ENCODE results near the gene UGT3A1. TPM values are rescaled to one million over a fixed set of nuclear protein-coding genes. Genes with fewer than 3 reads are reported as not detected.

The UGT3A1 gene
- total and polyA plus RNA-seq, 10 of the 15 experiments (the other 5 are each of a cell fraction or from before 2014, with no cell fraction given) = not detected

DNA sequence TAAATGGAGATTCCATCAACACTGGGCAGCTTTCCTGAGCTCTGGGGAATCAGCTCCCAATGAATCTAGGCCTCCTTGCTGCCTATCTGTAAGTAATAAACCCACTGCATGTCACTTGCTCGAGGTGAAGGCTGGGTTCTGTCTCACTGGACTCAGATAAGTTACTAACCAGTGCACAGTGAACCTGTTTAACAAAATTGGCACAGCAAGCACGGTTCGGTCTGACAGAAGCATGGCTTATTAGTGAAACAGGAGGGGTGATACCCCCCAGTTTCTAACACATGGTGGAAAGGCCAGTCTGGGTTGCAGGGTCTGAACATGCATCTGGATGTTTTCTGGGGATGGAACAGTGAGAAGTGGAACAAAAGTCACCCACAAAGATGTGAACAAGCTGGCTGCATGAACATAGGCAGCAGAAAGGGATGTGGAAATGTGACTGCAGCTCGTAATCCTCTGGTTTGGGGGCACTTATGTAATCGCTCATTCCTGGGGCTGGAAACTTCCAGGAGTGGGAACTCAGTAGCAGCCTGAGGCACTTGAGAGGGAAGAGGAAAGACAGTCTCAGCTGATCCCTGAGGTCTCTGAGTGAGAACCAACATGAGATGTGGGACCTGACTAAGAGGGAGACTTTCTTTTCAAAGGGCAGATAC, 37.8 kb upstream of the UGT3A1 start:
- Histone ChIP-seq H3K27me3 (replicated peaks in 1 of 2; ENCODE audit: control insufficient read depth in 2 of 2, insufficient read depth in 2 of 2, low read length in 1 of 2) (no peaks in the 10 kb centered on the region), H3K9ac (ENCODE audit: control insufficient read depth, insufficient read depth, low read length) (no peak overlapping the region), H3K79me2 (ENCODE audit: control insufficient read depth, insufficient read depth, low read length) (no peaks in the 10 kb centered on the region), H3K9me3 (replicated peaks; ENCODE audit: control insufficient read depth, insufficient read depth, low read length) (no peaks in the 10 kb centered on the region), H3K27ac (ENCODE audit: control insufficient read depth, insufficient read depth) (no peak overlapping the region), H4K20me1 (ENCODE audit: control insufficient read depth, insufficient read depth) (no peaks in the 10 kb centered on the region), H3K36me3 (ENCODE audit: control insufficient read depth in 2 of 2, insufficient read depth in 2 of 2, low read length in 1 of 2) (no peaks in the 10 kb centered on the region), H3K4me2 (ENCODE audit: control insufficient read depth, insufficient read depth) (no peak overlapping the region), H3K4me3 (no peak overlapping the region), H3K4me1 (ENCODE audit: control insufficient read depth, insufficient read depth, low read length) (no peaks in the 10 kb centered on the region), H2AFZ (ENCODE audit: control insufficient read depth, low read depth, low read length) (no peak overlapping the region)
- 17% methylated on average over 5 of the region's 5 CpGs for WGBS (ENCODE audit: insufficient coverage, insufficient replicate concordance, low lambda C conversion rate, missing lambda C conversion rate)
- TF ChIP-seq, protein P1, sequence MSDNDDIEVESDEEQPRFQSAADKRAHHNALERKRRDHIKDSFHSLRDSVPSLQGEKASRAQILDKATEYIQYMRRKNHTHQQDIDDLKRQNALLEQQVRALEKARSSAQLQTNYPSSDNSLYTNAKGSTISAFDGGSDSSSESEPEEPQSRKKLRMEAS (IDR thresholded peaks at IDR 0.05; ENCODE audit: low read depth, low read length) = no peak
- TF ChIP-seq, protein P2, sequence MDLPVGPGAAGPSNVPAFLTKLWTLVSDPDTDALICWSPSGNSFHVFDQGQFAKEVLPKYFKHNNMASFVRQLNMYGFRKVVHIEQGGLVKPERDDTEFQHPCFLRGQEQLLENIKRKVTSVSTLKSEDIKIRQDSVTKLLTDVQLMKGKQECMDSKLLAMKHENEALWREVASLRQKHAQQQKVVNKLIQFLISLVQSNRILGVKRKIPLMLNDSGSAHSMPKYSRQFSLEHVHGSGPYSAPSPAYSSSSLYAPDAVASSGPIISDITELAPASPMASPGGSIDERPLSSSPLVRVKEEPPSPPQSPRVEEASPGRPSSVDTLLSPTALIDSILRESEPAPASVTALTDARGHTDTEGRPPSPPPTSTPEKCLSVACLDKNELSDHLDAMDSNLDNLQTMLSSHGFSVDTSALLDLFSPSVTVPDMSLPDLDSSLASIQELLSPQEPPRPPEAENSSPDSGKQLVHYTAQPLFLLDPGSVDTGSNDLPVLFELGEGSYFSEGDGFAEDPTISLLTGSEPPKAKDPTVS (IDR thresholded peaks at IDR 0.05; ENCODE audit: low read depth, low read length) = no peak
- TF ChIP-seq KAT2A (conservative IDR thresholded peaks at IDR 0.05; ENCODE audit: control insufficient read depth, low read depth, low read length) = no peak
- TF ChIP-seq, protein P3, sequence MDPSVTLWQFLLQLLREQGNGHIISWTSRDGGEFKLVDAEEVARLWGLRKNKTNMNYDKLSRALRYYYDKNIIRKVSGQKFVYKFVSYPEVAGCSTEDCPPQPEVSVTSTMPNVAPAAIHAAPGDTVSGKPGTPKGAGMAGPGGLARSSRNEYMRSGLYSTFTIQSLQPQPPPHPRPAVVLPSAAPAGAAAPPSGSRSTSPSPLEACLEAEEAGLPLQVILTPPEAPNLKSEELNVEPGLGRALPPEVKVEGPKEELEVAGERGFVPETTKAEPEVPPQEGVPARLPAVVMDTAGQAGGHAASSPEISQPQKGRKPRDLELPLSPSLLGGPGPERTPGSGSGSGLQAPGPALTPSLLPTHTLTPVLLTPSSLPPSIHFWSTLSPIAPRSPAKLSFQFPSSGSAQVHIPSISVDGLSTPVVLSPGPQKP (IDR thresholded peaks at IDR 0.05; ENCODE audit: low read depth, low read length) = no peak
- TF ChIP-seq, protein P4, sequence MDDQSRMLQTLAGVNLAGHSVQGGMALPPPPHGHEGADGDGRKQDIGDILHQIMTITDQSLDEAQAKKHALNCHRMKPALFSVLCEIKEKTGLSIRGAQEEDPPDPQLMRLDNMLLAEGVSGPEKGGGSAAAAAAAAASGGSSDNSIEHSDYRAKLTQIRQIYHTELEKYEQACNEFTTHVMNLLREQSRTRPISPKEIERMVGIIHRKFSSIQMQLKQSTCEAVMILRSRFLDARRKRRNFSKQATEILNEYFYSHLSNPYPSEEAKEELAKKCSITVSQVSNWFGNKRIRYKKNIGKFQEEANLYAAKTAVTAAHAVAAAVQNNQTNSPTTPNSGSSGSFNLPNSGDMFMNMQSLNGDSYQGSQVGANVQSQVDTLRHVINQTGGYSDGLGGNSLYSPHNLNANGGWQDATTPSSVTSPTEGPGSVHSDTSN (IDR thresholded peaks at IDR 0.05; ENCODE audit: insufficient replicate concordance, low read depth, low read length) = no peak
- TF ChIP-seq SP1 (IDR thresholded peaks at IDR 0.05; ENCODE audit: low read depth, low read length) = no peak
- TF ChIP-seq, protein P5, sequence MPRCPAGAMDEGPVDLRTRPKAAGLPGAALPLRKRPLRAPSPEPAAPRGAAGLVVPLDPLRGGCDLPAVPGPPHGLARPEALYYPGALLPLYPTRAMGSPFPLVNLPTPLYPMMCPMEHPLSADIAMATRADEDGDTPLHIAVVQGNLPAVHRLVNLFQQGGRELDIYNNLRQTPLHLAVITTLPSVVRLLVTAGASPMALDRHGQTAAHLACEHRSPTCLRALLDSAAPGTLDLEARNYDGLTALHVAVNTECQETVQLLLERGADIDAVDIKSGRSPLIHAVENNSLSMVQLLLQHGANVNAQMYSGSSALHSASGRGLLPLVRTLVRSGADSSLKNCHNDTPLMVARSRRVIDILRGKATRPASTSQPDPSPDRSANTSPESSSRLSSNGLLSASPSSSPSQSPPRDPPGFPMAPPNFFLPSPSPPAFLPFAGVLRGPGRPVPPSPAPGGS (IDR thresholded peaks at IDR 0.05; ENCODE audit: borderline replicate concordance, insufficient read depth, low read depth, low read length, poor library complexity, severe bottlenecking) = no peak
- TF ChIP-seq STAT3 (IDR thresholded peaks at IDR 0.05; ENCODE audit: low read depth, low read length) = no peak
- TF ChIP-seq NFXL1 (IDR thresholded peaks at IDR 0.05; ENCODE audit: borderline replicate concordance) = no peak
- TF ChIP-seq RBBP5 (conservative IDR thresholded peaks at IDR 0.05) = no peak
- SMC1A ChIA-PET (ENCODE audit: uncharacterized antibody, unreplicated experiment) = no interaction called here
- RAD21 ChIA-PET (ENCODE audit: unreplicated experiment) = no interaction called here
- CTCF ChIA-PET = no interaction called here
- intact Hi-C loops (cut with micrococcal nuclease; ENCODE audit: unreplicated experiment) = no loop called here
- no peak for ATAC-seq
- BruUV-seq (replicated peaks) = no TSS peak
- DNase-seq (ENCODE audit: low read depth, low spot score) = no peak
- in situ Hi-C loops (cut with MboI) = no loop called here
- no peak for FAIRE-seq
- POLR2A ChIA-PET = no interaction called here
